ENCODE data around the gene LIPT2. TPM values are rescaled to one million over a fixed set of nuclear protein-coding genes. Genes with fewer than 3 reads are reported as not detected.
"Not testable (repeated sequence)": the region's sequence is repeated elsewhere in the genome, so short reads cannot be mapped to it uniquely, and the experiment has no call there.

The LIPT2 gene
- total and polyA plus RNA-seq, 2 donors (not counting 1 experiment from before 2014, with no cell fraction given): 6.5 to 8.3 TPM

DNA sequence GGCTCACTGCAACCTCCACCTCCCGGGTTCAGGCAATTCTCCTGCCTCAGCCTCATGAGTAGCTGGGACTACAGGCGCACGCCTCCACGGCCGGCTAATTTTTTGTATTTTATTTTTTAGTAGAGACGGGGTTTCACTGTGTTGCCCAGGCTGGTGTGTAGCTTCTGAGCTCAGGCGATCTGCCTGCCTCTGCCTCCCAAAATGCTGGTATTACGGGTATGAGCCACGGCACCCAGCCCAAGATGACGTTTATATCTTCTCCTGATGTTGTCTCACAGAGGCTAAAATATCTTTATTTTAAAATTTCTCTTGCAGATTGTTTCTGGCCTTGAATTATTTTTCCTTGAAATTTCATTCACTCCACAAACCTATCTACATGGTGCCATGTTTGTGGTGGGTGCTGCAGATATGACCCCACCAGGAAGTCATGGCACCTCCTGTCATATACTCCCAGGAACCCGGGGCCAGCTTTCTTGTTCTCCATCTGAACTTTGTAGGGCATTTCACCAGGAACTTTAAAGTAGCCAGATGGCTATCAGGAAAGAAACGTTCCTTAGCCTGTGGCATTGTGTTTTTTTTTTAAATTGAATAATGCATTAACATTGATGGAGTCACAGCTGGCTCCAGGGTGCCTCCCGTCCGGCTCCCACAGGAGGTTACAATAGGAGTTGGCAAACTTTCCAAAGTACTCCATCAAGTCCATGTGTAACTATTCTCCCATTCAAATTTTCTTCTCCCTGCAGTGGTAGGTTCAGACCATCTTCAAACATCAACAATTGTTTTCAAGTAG is 42.0 kb upstream of the LIPT2 start:
- H3K27me3 Mint-ChIP-seq: no peaks in the 10 kb centered on the region
- H3K4me1 Mint-ChIP-seq: peaks cover 7% of the 10 kb centered on the region
- peaks cover 7% of the 10 kb centered on the region for H3K9me3 Mint-ChIP-seq (ENCODE audit: insufficient read depth)
- Histone ChIP-seq H3K4me3 (ENCODE audit: control extremely low read depth in 1 of 5, extremely low read depth in 1 of 5, insufficient read depth in 1 of 5, low read depth in 2 of 5, low read length in 4 of 5) (no peak overlapping the region), H3K27me3 (replicated peaks in 1 of 4; ENCODE audit: control extremely low read depth in 1 of 4, control insufficient read depth in 3 of 4, insufficient read depth in 4 of 4, low read length in 3 of 4) (peaks cover 0 to 3% (median 0%) of the 10 kb centered on the region in 4 experiments), H3K4me1 (ENCODE audit: control insufficient read depth in 2 of 2, insufficient read depth in 2 of 2, low read length in 2 of 2) (no peaks in the 10 kb centered on the region), H3K79me2 (ENCODE audit: control insufficient read depth, insufficient read depth, low read length) (no peaks in the 10 kb centered on the region), H3K36me3 (replicated peaks in 1 of 2; ENCODE audit: control extremely low read depth in 1 of 2, control insufficient read depth in 1 of 2, extremely low read depth in 1 of 2, insufficient read depth in 2 of 2, low read length in 1 of 2) (no peaks in the 10 kb centered on the region), H4K20me1 (ENCODE audit: control insufficient read depth, insufficient read depth, low read length, poor library complexity, severe bottlenecking) (no peaks in the 10 kb centered on the region), H2AFZ (ENCODE audit: insufficient read depth, low read depth, low read length, poor library complexity, severe bottlenecking) (no peak overlapping the region), H3K9me3 (ENCODE audit: control extremely low read depth in 1 of 3, control insufficient read depth in 2 of 3, insufficient read depth in 1 of 3, low read length in 2 of 3) (peaks cover 1 to 12% (median 3%) of the 10 kb centered on the region in 3 donors), H3K9ac (ENCODE audit: low read length) (no peak overlapping the region), H3K27ac (ENCODE audit: low read length in 2 of 2) (no peak overlapping the region), H3K4me2 (replicated peaks; ENCODE audit: low read depth, low read length, poor library complexity, severe bottlenecking) (no peak overlapping the region)
- ChIA-PET CTCF (interaction anchor here (0.7 kb wide), 1 partner anchor 82 kb away, joined by 4 read pairs; no protein-coding TSS in a partner anchor), POLR2A (no interaction called here)
- intact Hi-C loops (cut with micrococcal nuclease): no loop called here
- no peak for DNase-seq
- WGBS (ENCODE audit: insufficient coverage): 98% methylated on average over 8 of the region's 14 CpGs
- no peak for TF ChIP-seq EZH2 (IDR thresholded peaks at IDR 0.05; ENCODE audit: borderline replicate concordance, insufficient read depth, low read depth, low read length, poor library complexity, severe bottlenecking)
- TF ChIP-seq, protein P1, sequence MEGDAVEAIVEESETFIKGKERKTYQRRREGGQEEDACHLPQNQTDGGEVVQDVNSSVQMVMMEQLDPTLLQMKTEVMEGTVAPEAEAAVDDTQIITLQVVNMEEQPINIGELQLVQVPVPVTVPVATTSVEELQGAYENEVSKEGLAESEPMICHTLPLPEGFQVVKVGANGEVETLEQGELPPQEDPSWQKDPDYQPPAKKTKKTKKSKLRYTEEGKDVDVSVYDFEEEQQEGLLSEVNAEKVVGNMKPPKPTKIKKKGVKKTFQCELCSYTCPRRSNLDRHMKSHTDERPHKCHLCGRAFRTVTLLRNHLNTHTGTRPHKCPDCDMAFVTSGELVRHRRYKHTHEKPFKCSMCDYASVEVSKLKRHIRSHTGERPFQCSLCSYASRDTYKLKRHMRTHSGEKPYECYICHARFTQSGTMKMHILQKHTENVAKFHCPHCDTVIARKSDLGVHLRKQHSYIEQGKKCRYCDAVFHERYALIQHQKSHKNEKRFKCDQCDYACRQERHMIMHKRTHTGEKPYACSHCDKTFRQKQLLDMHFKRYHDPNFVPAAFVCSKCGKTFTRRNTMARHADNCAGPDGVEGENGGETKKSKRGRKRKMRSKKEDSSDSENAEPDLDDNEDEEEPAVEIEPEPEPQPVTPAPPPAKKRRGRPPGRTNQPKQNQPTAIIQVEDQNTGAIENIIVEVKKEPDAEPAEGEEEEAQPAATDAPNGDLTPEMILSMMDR (IDR thresholded peaks at IDR 0.05): no peak
- no peak overlapping the region for H3K27ac Mint-ChIP-seq
- no peak overlapping the region for H3K4me3 Mint-ChIP-seq
- no peak for ATAC-seq (ENCODE audit: low read depth)

DNA sequence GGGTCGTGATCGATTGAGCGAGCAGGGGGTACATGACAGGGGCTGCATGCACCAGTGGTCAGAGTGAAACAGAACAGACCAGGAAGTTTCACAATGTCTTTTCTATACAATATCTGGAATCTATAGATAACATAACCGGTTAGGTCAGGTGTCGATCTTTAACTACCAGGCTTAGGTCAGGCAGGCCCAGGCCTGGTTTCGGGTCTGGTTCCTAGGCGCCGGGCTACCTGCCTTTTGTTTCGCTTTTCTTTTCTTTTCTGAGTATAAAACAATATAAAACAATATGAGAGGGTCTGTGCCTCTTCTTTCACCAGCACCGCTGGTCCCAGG is 41.4 kb upstream of the LIPT2 start:
- H3K4me1 ChIP-seq (ENCODE audit: control insufficient read depth in 2 of 2, insufficient read depth in 2 of 2, low read length in 2 of 2); H2AFZ ChIP-seq (ENCODE audit: insufficient read depth, low read depth, low read length, poor library complexity, severe bottlenecking); H3K27me3 ChIP-seq (replicated peaks in 1 of 4; ENCODE audit: control extremely low read depth in 1 of 4, control insufficient read depth in 3 of 4, insufficient read depth in 4 of 4, low read length in 3 of 4); H3K4me1 Mint-ChIP-seq; H3K9ac ChIP-seq (ENCODE audit: low read length); POLR2A ChIA-PET; ATAC-seq (ENCODE audit: low read depth); H4K20me1 ChIP-seq (ENCODE audit: control insufficient read depth, insufficient read depth, low read length, poor library complexity, severe bottlenecking); DNase-seq; H3K27ac Mint-ChIP-seq; H3K79me2 ChIP-seq (ENCODE audit: control insufficient read depth, insufficient read depth, low read length); H3K4me2 ChIP-seq (replicated peaks; ENCODE audit: low read depth, low read length, poor library complexity, severe bottlenecking); H3K4me3 Mint-ChIP-seq; H3K4me3 ChIP-seq (ENCODE audit: control extremely low read depth in 1 of 5, extremely low read depth in 1 of 5, insufficient read depth in 1 of 5, low read depth in 2 of 5, low read length in 4 of 5); H3K36me3 ChIP-seq (replicated peaks in 1 of 2; ENCODE audit: control extremely low read depth in 1 of 2, control insufficient read depth in 1 of 2, extremely low read depth in 1 of 2, insufficient read depth in 2 of 2, low read length in 1 of 2); H3K27me3 Mint-ChIP-seq; H3K9me3 ChIP-seq (ENCODE audit: control extremely low read depth in 1 of 3, control insufficient read depth in 2 of 3, insufficient read depth in 1 of 3, low read length in 2 of 3); H3K27ac ChIP-seq (ENCODE audit: low read length in 2 of 2); intact Hi-C loops (cut with micrococcal nuclease); H3K9me3 Mint-ChIP-seq (ENCODE audit: insufficient read depth): not testable (repeated sequence)
- 90% methylated on average over 2 of the region's 10 CpGs for WGBS (ENCODE audit: insufficient coverage)
- CTCF ChIA-PET: interaction anchor here (1.3 kb wide), 1 partner anchor 285 kb away, joined by 3 read pairs; no protein-coding TSS in a partner anchor
